ENCODE results near the gene PDZRN3.
"Not testable (repeated sequence)": the region's sequence is repeated elsewhere in the genome, so short reads cannot be mapped to it uniquely, and the experiment has no call there.

PDZRN3 gene

GRCh38 chr3:73586190-73586589 is 38.6 kb downstream of the PDZRN3 start:
- DNase-seq, result peak; percentile 36

GRCh38 chr3:73584873-73585272 is 39.9 kb downstream of the PDZRN3 start:
- DNase-seq, result no peak

GRCh38 chr3:73582535-73582934 is 42.2 kb downstream of the PDZRN3 start:
- no peak for DNase-seq

GRCh38 chr3:73581134-73581846 is 43.5 kb downstream of the PDZRN3 start:
- no peak for DNase-seq

- DNase-seq, result peak; percentile 13
Measured at GRCh38 chr3:73580343-73580742, 44.4 kb downstream of the PDZRN3 start.

GRCh38 chr3:73577704-73578103 is 47.0 kb downstream of the PDZRN3 start:
- no peak for DNase-seq

- DNase-seq, result no peak
Measured at GRCh38 chr3:73576999-73577461, 47.7 kb downstream of the PDZRN3 start.

GRCh38 chr3:73575953-73576352 is 48.8 kb downstream of the PDZRN3 start:
- no peak for DNase-seq

- DNase-seq, result no peak
Measured at GRCh38 chr3:73575519-73575918, 49.2 kb downstream of the PDZRN3 start.

GRCh38 chr3:73573204-73573603 is 51.5 kb downstream of the PDZRN3 start:
- no peak for DNase-seq

GRCh38 chr3:73572368-73572767 is 52.4 kb downstream of the PDZRN3 start:
- DNase-seq, result no peak

GRCh38 chr3:73571238-73571794 is 53.4 kb downstream of the PDZRN3 start:
- no peak for DNase-seq

GRCh38 chr3:73569246-73569760 is 55.4 kb downstream of the PDZRN3 start:
- no peak for DNase-seq

GRCh38 chr3:73568371-73568862 is 56.3 kb downstream of the PDZRN3 start:
- no peak for DNase-seq

GRCh38 chr3:73565374-73565773 is 59.4 kb downstream of the PDZRN3 start:
- DNase-seq, result not testable (repeated sequence)

- DNase-seq, result no peak
Measured at GRCh38 chr3:73563896-73564582, 60.7 kb downstream of the PDZRN3 start.

- DNase-seq, result no peak
Measured at GRCh38 chr3:73561494-73561893, 63.2 kb downstream of the PDZRN3 start.

- no peak for DNase-seq
Measured at GRCh38 chr3:73559749-73560148, 65.0 kb downstream of the PDZRN3 start.

- DNase-seq, result no peak
Measured at GRCh38 chr3:73558727-73559075, 66.0 kb downstream of the PDZRN3 start.

- no peak for DNase-seq
Measured at GRCh38 chr3:73557986-73558726, 66.6 kb downstream of the PDZRN3 start.

GRCh38 chr3:73556520-73557372 is 68.0 kb downstream of the PDZRN3 start:
- no peak for DNase-seq

GRCh38 chr3:73555076-73555475 is 69.7 kb downstream of the PDZRN3 start:
- DNase-seq, result no peak
